Ovary (tissue), 3 donors: ENCODE measurements around the gene STPG4.

Experiments
- POLR2A ChIP-seq: fragments of 450-650 bp; IDR thresholded peaks from one replicate; pipeline ENCODE4 v1.6.1; 2017; ENCODE audit warnings: antibody characterized with exemption, mild to moderate bottlenecking, moderate library complexity
- TF ChIP-seq, protein P1 (sequence below), 3 donors: fragments of 450-650 bp in 2 of 3; fragments of 200-600 bp in 1 of 3; IDR thresholded peaks; one replicate each; pipeline versions ENCODE4 v1.5.1 to v1.8.0; 2016 to 2022; ENCODE audit warnings: antibody characterized with exemption in 3 of 3, mild to moderate bottlenecking in 1 of 3
- donor health status: DM: no; HTN: no; CAD: no.

DNA sequence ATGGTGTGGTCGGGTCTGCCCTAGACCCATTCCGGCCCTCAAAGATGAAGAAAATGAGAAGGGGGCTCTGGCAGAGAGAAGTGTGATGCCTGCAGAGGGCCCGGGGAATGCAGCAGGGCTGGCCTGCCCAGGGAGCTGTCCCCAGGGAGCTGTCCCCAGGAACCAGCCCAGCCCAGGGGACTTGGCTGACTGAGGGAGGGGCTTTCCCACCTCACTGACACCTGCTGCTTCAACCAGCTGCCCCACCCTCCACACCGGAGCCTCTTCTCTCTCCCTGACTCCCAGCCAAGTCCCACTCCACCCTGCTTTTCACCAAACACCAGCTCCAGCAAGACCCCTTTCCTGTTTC is 111.2 kb downstream of the STPG4 start:
- TF ChIP-seq, protein P1, sequence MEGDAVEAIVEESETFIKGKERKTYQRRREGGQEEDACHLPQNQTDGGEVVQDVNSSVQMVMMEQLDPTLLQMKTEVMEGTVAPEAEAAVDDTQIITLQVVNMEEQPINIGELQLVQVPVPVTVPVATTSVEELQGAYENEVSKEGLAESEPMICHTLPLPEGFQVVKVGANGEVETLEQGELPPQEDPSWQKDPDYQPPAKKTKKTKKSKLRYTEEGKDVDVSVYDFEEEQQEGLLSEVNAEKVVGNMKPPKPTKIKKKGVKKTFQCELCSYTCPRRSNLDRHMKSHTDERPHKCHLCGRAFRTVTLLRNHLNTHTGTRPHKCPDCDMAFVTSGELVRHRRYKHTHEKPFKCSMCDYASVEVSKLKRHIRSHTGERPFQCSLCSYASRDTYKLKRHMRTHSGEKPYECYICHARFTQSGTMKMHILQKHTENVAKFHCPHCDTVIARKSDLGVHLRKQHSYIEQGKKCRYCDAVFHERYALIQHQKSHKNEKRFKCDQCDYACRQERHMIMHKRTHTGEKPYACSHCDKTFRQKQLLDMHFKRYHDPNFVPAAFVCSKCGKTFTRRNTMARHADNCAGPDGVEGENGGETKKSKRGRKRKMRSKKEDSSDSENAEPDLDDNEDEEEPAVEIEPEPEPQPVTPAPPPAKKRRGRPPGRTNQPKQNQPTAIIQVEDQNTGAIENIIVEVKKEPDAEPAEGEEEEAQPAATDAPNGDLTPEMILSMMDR (IDR thresholded peaks at IDR 0.05) = no peak
- TF ChIP-seq POLR2A = no peak
